Activated CD4-positive, alpha-beta T cell treated with anti-CD3 and anti-CD28 coated beads, Interleukin-2, amount 50 U/mL, for 16 hours (primary cell): ENCODE measurements around the gene ULK1.

Source experiments
- DNase-seq: peaks from one replicate; pipeline ENCODE4 v3.0.0-alpha.2; 2020

ULK1 gene

GRCh38 chr12:131893605-131894312 lies 663 bp upstream of the ULK1 start:
- no peak for DNase-seq

GRCh38 chr12:131894981-131895639 lies 688 bp downstream of the ULK1 start:
- DNase-seq = no peak

- no peak for DNase-seq
Observed at GRCh38 chr12:131895640-131896079, 1.2 kb downstream of the ULK1 start.

GRCh38 chr12:131896080-131896810 lies 1.8 kb downstream of the ULK1 start:
- peak; percentile 65 for DNase-seq

DNA sequence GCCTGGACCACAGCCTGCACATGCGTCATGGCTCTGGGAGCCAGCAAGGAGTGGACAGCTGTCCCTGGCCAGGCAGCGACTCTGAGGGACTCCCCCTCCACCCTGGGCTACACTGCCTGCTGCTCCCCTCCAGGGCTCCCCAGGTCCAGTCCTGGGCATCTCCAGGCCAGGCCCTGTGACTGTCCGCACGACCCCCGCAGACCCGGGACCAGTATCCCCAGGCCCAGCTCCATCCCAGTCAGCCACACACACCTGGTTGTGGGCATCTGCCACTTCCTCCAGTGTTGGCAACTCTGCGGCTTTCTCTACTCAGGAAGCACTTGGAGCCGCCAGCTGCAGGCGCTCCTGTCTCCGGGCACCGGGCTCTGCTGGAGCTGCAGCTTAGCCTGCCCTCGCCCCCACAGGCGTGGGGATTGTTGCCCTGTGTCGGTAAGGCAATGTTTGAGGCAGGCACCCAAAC lies 2.4 kb downstream of the ULK1 start:
- DNase-seq = no peak

- DNase-seq = no peak
Observed at GRCh38 chr12:131897276-131897675, 2.9 kb downstream of the ULK1 start.

DNA sequence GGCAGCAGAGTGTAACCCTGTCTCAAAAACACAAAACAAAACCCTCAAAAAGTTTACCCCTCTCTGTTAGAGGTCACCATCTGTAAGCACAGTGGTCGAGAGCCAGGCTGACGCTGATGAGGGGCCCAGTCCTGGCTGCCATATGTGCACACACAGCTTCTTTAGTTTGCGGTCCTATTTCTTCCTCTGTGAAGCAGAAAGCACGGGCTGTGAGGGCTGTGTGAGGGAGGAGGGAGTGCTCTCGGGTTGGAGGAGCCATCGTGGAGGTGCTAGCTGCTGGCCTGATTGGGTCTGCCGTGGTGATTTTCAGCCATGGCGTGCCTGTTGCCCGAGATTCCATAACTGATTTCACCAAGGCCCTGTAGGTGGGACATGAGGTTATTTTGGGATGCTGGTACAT lies 3.5 kb downstream of the ULK1 start:
- DNase-seq = no peak

DNA sequence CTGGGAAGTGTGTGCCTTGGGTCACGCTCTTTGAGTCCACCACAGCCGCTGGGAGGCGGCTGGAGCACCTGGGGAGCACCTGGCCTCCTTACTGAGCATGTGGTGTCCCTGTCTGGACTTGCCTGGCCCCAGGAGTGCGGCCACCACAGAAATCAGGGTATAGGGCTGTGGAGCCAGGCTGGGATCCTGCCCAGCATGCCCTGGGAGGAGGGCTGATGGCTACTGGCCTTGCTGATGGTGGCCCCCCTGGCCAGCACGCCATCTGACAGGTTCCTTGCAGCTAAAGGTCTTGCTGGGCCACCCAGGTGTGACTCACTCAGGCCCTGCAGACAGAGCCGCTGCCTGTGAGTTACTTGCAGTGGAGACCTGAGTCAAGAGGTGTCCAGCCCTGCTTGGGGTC lies 6.0 kb downstream of the ULK1 start:
- no peak for DNase-seq

- no peak for DNase-seq
Observed at GRCh38 chr12:131901431-131902331, 7.3 kb downstream of the ULK1 start.

DNA sequence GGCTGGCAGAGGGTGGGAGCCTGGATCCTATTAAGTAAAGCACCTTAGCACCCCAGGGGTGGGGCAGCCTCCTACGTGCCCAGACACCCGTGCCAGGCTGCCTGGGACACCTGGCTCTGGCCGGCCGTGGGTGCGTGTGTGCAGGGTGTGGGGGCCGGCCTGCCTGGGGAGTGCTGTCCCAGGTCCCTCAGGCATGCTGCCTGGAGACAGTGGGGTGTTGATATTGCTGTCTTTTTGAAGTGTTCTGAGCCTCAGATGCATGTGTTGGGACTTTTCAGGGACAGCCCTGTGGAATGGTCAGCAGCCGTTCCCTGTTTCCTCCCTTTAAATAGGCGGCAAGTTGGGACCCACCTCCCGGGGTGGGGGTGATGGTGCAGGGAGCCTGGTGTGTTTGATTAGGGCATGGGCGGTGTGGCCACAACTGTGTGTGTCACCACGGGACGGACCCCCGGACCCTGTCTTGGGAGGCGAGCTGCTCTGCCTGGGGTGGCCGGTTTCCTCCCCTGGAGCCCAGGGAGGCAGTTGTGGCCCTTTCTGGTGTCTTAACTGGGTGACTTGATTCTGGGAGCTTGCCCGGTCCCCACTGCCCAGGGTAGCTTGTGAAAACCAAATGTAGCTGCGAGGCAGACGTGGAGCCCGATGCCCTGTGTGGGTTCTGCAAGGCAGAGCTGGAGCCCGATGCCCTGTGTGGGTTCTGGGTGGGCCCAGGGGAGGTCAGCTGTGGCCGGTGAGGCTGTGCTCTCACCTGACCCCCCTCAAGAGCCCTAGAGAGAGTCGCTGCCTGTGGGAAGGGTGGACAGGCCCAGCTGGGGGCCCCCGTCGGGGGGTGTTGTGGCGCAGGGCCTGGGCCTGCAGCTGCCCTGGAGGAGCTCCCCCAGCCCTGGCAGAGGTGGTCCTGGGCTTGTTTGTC lies 8.2 kb downstream of the ULK1 start:
- DNase-seq = no peak

GRCh38 chr12:131903270-131904255 lies 9.1 kb downstream of the ULK1 start:
- DNase-seq = no peak

- DNase-seq = no peak
Observed at GRCh38 chr12:131904346-131904745, 9.9 kb downstream of the ULK1 start.

- no peak for DNase-seq
Observed at GRCh38 chr12:131905081-131905629, 10.7 kb downstream of the ULK1 start.

DNA sequence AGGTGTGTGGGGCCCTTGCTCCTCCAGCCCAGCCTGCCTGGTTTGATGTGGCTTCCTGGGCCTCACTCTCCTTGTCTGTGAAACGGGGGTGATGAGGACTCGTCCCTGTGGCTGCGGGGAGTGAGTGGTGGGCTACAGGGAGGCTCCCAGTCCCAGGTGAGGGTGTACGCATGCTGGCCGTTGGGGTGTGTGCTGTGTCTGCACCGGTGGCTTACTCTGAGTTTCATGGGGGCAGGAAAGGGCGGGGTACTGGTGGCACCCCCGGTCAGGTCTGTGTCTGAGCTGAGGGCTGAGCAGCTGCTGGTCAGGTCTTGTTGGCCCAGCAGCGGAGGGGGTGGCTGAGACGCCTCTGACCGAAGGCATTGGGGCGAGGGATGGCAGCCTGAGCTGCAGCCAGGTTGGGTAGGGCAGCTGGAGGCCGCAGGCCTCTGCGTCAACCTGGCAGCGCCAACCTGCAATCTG lies 11.2 kb downstream of the ULK1 start:
- DNase-seq = no peak

GRCh38 chr12:131907379-131908091 lies 13.1 kb downstream of the ULK1 start:
- no peak for DNase-seq

- no peak for DNase-seq
Observed at GRCh38 chr12:131908092-131909080, 14.0 kb downstream of the ULK1 start.

DNA sequence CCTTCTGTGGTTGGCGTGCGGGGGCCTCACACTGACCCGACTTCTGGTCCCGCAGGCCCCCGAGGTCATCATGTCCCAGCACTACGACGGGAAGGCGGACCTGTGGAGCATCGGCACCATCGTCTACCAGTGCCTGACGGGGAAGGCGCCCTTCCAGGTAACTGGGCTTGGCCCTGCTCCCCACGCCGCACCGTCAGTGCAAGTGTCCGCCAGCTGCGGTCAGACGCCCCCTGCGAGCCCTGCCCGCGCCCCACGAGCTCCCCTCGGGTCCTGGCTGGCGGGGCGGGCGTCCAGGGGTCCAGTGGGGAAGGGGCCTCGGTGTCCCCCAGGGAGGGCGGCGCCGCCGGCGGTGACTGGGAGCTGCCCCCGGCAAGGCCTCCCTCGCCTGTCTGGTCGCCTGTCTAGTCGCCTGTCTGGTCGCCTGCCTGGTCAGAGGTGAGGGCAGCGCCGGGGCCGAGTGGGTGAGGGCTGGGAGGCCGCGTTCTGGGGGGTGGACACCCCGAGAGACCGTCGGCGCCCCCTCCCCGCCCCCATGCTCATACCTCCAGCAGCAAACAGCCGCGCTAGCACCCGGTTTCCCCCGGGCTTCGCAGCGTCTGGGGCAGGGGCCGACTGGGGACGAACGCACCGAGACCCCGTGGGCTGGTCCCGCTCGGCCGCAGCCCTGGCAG lies 14.8 kb downstream of the ULK1 start:
- no peak for DNase-seq
